Body of pancreas (tissue), 4 donors: ENCODE measurements around the gene SLX4IP. TPM values are rescaled to one million over a fixed set of nuclear protein-coding genes. Genes with fewer than 3 reads are reported as not detected.

ENCODE experiments used
- ATAC-seq: fragments of 150-250 bp; one replicate; pipeline ENCODE4 v1.9.1; 2016
- DNase-seq, 4 donors: peaks; one replicate each; pipeline ENCODE4 v3.0.0-alpha.2; 2019
- H3K27ac ChIP-seq, 4 donors: fragments of 200-600 bp; sonication (generic); 1 replicate in 3 of 4; 2 replicates in 1 of 4; pipeline versions ENCODE4 v1.5.1 to v1.6.1; 2016 to 2019; ENCODE audit warnings: mild to moderate bottlenecking in 1 of 4, mixed read lengths in 1 of 4, moderate library complexity in 1 of 4
- H3K27me3 ChIP-seq, 2 donors: fragments of 200-600 bp; sonication (generic); one replicate each; pipeline ENCODE4 v1.6.0; 2016; ENCODE audit warnings: mild to moderate bottlenecking in 1 of 2
- H3K36me3 ChIP-seq, 2 donors: fragments of 200-600 bp; sonication (generic); replicated peaks in 1 of 2; 2 replicates each; pipeline ENCODE4 v1.5.1; 2016; ENCODE audit warnings: low read depth in 2 of 2; ENCODE audit not compliant: insufficient read depth in 1 of 2
- H3K4me1 ChIP-seq: fragments of 200-600 bp; sonication (generic); one replicate; pipeline ENCODE4 v1.6.0; 2016
- H3K4me3 ChIP-seq, 2 donors: fragments of 200-600 bp; sonication (generic); 1 replicate in 1 of 2; 2 replicates in 1 of 2; pipeline ENCODE4 v1.5.1; 2016 to 2019
- H3K9me3 ChIP-seq, 3 donors: fragments of 200-600 bp; sonication (generic); 1 replicate in 2 of 3; 2 replicates in 1 of 3; pipeline ENCODE4 v1.5.1; 2016
- POLR2A ChIP-seq, 3 donors: fragments of 450-650 bp; IDR thresholded peaks; one replicate each; pipeline ENCODE4 v1.6.1; 2016; ENCODE audit warnings: antibody characterized with exemption in 3 of 3, mild to moderate bottlenecking in 2 of 3
- WGBS, 2 donors: methylation state at CpG; one replicate each; pipeline ENCODE4 v1.1.5; 2017; 5-methylcytosine and 5-hydroxymethylcytosine counted together
- intact Hi-C: fragments of 100-400 bp; cut with DNase I; formaldehyde crosslinking; loops from one replicate; pipeline ENCODE4 v1.15.1; 2023
- total RNA-seq, 2 donors: library from RNA; depleted of rRNA; stranded (reverse); fragments of >200 nt; gene quantifications; one replicate each; pipeline ENCODE4 v1.1.0, GENCODE V29; 2016
- TF ChIP-seq, protein P1 (sequence below), 7 experiments: fragments of 450-650 bp in 4 of 7; fragments of 200-600 bp in 3 of 7; sonication (generic) in 3 of 7; IDR thresholded peaks; one replicate each; pipeline ENCODE4 v1.5.1; 2016 to 2019; ENCODE audit warnings: antibody characterized with exemption in 7 of 7

The SLX4IP gene
- total RNA-seq, 2 donors from 2014 or later = 4.3 to 4.7 TPM

DNA sequence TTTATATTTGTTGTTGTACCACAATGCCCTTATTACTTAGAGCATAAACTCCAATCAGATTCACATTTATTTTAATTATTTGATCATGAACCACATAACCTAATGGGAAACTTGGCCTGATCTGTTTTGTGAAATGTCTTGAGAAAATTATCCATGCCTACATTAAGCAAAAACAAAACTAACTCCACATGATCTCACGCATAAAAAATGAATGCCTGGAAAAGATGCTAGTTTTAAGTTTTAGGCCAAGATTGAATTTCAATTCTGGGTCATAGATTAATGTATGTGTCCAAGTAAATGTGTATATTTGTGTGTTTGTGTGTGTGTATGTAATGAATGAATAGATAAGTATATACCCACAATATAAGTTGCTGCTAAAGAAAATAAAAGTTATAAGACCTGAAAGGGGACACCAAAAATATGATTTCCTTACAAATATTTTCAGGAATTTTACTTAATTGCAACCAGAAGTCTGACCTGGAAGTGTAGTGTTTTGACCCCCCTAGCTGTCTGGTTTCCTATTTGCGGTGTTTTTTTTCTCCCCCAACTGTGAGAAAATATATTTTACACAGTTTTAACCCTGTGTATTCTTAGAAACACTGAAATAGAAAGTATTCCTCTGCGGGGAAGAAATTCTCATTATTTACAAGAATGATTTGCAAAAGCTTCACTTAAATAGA, 141.4 kb downstream of the SLX4IP start:
- no peaks in the 10 kb centered on the region for H3K36me3 ChIP-seq
- H3K27me3 ChIP-seq = no peaks in the 10 kb centered on the region
- no peak for DNase-seq
- intact Hi-C loops = no loop called here
- H3K4me3 ChIP-seq = no peak overlapping the region
- no peak overlapping the region for H3K27ac ChIP-seq
- no peaks in the 10 kb centered on the region for H3K9me3 ChIP-seq
- 81 to 93% methylated on average over 3 of the region's 3 CpGs for WGBS, 2 donors
- H3K4me1 ChIP-seq = peaks cover 14% of the 10 kb centered on the region
- TF ChIP-seq POLR2A (IDR thresholded peaks at IDR 0.05) = no peak
- TF ChIP-seq, protein P1, sequence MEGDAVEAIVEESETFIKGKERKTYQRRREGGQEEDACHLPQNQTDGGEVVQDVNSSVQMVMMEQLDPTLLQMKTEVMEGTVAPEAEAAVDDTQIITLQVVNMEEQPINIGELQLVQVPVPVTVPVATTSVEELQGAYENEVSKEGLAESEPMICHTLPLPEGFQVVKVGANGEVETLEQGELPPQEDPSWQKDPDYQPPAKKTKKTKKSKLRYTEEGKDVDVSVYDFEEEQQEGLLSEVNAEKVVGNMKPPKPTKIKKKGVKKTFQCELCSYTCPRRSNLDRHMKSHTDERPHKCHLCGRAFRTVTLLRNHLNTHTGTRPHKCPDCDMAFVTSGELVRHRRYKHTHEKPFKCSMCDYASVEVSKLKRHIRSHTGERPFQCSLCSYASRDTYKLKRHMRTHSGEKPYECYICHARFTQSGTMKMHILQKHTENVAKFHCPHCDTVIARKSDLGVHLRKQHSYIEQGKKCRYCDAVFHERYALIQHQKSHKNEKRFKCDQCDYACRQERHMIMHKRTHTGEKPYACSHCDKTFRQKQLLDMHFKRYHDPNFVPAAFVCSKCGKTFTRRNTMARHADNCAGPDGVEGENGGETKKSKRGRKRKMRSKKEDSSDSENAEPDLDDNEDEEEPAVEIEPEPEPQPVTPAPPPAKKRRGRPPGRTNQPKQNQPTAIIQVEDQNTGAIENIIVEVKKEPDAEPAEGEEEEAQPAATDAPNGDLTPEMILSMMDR (IDR thresholded peaks at IDR 0.05) = no peak
- ATAC-seq = no peak

GRCh38 chr20:10577648-10578047, 142.5 kb downstream of the SLX4IP start:
- H3K9me3 ChIP-seq = no peaks in the 10 kb centered on the region
- H3K36me3 ChIP-seq = no peaks in the 10 kb centered on the region
- H3K4me3 ChIP-seq = no peak overlapping the region
- DNase-seq (no peak), ATAC-seq (no peak)
- H3K4me1 ChIP-seq = peaks cover 14% of the 10 kb centered on the region
- 91 to 94% methylated on average over 3 of the region's 3 CpGs for WGBS, 2 donors
- intact Hi-C loops = no loop called here
- H3K27me3 ChIP-seq = no peaks in the 10 kb centered on the region
- no peak for TF ChIP-seq POLR2A (IDR thresholded peaks at IDR 0.05)
- TF ChIP-seq, protein P1 (IDR thresholded peaks at IDR 0.05) = no peak
- H3K27ac ChIP-seq = no peak overlapping the region

DNA sequence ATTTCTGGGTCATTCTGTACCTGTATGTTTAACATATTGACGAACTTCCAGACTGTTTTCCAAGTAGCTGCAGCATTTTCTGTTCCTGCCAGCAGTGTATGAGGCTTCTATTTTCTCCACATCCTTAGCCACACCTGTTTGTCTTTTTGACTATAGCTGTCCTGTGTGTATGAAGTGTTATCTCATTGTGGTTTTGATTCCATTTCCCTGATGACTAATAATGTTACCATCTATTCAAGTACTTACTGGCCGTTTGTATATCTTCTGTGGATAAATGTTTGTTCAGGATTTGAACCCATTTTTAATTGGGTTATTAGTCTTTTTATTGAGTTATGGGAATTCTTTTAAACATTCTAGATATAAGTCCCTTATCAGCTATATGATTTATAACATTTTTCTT, 143.5 kb downstream of the SLX4IP start:
- DNase-seq (no peak), ATAC-seq (no peak)
- H3K27me3 ChIP-seq = no peaks in the 10 kb centered on the region
- no peak overlapping the region for H3K4me3 ChIP-seq
- no peak overlapping the region for H3K27ac ChIP-seq
- 53 to 66% methylated on average over 2 of the region's 2 CpGs for WGBS, 2 donors
- H3K9me3 ChIP-seq = no peaks in the 10 kb centered on the region
- intact Hi-C loops = no loop called here
- H3K4me1 ChIP-seq = peaks cover 8% of the 10 kb centered on the region
- TF ChIP-seq POLR2A (IDR thresholded peaks at IDR 0.05) = no peak
- TF ChIP-seq, protein P1 (IDR thresholded peaks at IDR 0.05) = no peak
- no peaks in the 10 kb centered on the region for H3K36me3 ChIP-seq

DNA sequence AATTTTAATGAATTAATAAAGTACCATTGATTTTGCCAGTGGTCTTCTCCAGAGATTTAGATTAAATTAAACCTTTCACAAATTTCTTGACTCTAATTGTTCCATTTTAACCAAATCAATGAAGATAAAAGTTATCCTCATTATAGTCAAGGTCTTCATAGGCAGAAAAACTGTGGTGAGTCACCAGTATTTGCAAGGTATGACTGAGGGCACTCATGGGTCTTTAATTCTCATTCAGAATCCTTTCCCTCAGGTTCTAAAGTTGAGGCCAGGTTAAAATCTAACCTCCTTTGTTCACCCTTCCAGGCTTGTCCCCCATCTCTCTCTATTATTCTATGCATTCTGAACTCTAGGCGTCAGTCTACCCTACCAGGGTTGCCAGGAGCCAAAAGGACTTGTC, 144.8 kb downstream of the SLX4IP start:
- H3K4me3 ChIP-seq = no peak overlapping the region
- H3K27me3 ChIP-seq = no peaks in the 10 kb centered on the region
- no peak for ATAC-seq
- WGBS, 2 donors = 90 to 95% methylated on average over 1 of the region's 1 CpG
- no peaks in the 10 kb centered on the region for H3K4me1 ChIP-seq
- H3K27ac ChIP-seq = no peak overlapping the region
- no peaks in the 10 kb centered on the region for H3K36me3 ChIP-seq
- intact Hi-C loops = no loop called here
- no peak for DNase-seq
- no peak for TF ChIP-seq POLR2A (IDR thresholded peaks at IDR 0.05)
- H3K9me3 ChIP-seq = no peaks in the 10 kb centered on the region

- ATAC-seq = no peak
- Histone ChIP-seq H3K27ac (no peak overlapping the region), H3K4me1 (no peaks in the 10 kb centered on the region), H3K4me3 (no peak overlapping the region), H3K36me3 (no peaks in the 10 kb centered on the region), H3K27me3 (no peaks in the 10 kb centered on the region), H3K9me3 (no peaks in the 10 kb centered on the region)
- TF ChIP-seq, protein P1 (IDR thresholded peaks at IDR 0.05) = no peak
- no peak for TF ChIP-seq POLR2A (IDR thresholded peaks at IDR 0.05)
- intact Hi-C loops = no loop called here
- 88 to 95% methylated on average over 2 of the region's 2 CpGs for WGBS, 2 donors
- DNase-seq = no peak
Measured at GRCh38 chr20:10580700-10581099, 145.6 kb downstream of the SLX4IP start.
